ENCODE measurements around the gene RGS6. TPM values are rescaled to one million over a fixed set of nuclear protein-coding genes. Genes with fewer than 3 reads are reported as not detected.

The RGS6 gene
- total RNA-seq, 4 donors from 2014 or later = 0.54 to 9.1 (median 3.3) TPM

- no peak for TF ChIP-seq POLR2A (IDR thresholded peaks at IDR 0.05)
- no peak for TF ChIP-seq CTCF (IDR thresholded peaks at IDR 0.05)
- no peaks in the 10 kb centered on the region for H3K9me3 ChIP-seq
- no peaks in the 10 kb centered on the region for H3K4me1 ChIP-seq
- H3K4me3 ChIP-seq = no peak overlapping the region
- no peak for DNase-seq
- no peak overlapping the region for H3K27ac ChIP-seq
- H3K36me3 ChIP-seq = no peaks in the 10 kb centered on the region
- H3K27me3 ChIP-seq = no peaks in the 10 kb centered on the region
Measured at GRCh38 chr14:72254937-72255472, 322.8 kb downstream of the RGS6 start.

GRCh38 chr14:72256055-72256454 lies 323.8 kb downstream of the RGS6 start:
- no peaks in the 10 kb centered on the region for H3K27me3 ChIP-seq
- H3K4me1 ChIP-seq = no peaks in the 10 kb centered on the region
- no peak for DNase-seq
- H3K9me3 ChIP-seq = no peaks in the 10 kb centered on the region
- TF ChIP-seq CTCF (IDR thresholded peaks at IDR 0.05) (no peak), POLR2A (IDR thresholded peaks at IDR 0.05) (no peak)
- H3K4me3 ChIP-seq = no peak overlapping the region
- no peak overlapping the region for H3K27ac ChIP-seq
- H3K36me3 ChIP-seq = no peaks in the 10 kb centered on the region

- TF ChIP-seq CTCF (IDR thresholded peaks at IDR 0.05) (no peak), POLR2A (IDR thresholded peaks at IDR 0.05) (no peak)
- Histone ChIP-seq H3K36me3 (no peaks in the 10 kb centered on the region), H3K27ac (no peak overlapping the region), H3K27me3 (no peaks in the 10 kb centered on the region), H3K9me3 (no peaks in the 10 kb centered on the region), H3K4me1 (no peaks in the 10 kb centered on the region), H3K4me3 (no peak overlapping the region)
- no peak for DNase-seq
Measured at GRCh38 chr14:72261068-72261467, 328.8 kb downstream of the RGS6 start.

DNA sequence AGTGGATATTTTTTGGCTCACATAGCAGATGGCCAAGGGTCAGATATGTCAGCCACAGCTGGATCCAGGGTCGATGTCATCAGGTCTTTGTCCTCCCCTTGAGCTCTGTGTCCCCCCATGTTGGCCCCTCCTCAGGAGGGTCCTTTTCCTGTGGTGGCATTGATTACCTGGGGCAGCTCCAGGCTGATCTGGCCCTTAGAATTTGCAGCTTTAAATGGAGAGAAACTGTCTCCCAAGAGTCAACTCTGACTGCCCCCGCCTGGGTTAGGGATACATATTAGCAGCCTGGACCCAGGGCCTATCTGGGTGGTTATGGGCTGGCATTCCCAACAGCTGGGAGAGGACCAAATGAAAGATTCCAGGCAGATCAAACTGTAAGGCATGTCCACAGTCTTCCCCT lies 330.5 kb downstream of the RGS6 start:
- H3K36me3 ChIP-seq = no peaks in the 10 kb centered on the region
- H3K27ac ChIP-seq = no peak overlapping the region
- no peaks in the 10 kb centered on the region for H3K4me1 ChIP-seq
- no peak overlapping the region for H3K4me3 ChIP-seq
- no peak for TF ChIP-seq POLR2A (IDR thresholded peaks at IDR 0.05)
- TF ChIP-seq CTCF (IDR thresholded peaks at IDR 0.05) = no peak
- H3K9me3 ChIP-seq = no peaks in the 10 kb centered on the region
- no peaks in the 10 kb centered on the region for H3K27me3 ChIP-seq
- DNase-seq = no peak

DNA sequence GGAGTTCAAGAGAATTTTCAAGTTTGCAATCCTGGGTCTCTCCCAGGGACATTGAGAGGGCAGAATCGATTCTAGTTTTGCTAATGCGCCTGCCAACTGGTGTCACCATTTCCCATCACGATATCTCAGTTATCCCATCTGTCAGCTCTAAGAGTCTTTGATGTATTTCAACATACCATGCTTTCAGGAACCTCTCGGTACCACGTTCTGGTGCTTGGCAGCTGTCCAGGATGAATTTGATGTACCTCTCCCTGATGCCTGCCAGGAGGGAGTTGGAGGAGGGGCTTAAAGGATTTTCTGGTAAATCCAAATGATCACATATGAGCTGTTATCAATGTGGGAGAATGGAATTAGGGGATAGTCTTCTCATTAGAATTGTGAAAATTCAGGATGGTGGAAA lies 332.5 kb downstream of the RGS6 start:
- Histone ChIP-seq H3K27me3 (no peaks in the 10 kb centered on the region), H3K4me1 (no peaks in the 10 kb centered on the region), H3K27ac (no peak overlapping the region), H3K9me3 (no peaks in the 10 kb centered on the region), H3K36me3 (no peaks in the 10 kb centered on the region), H3K4me3 (no peak overlapping the region)
- DNase-seq = no peak
- TF ChIP-seq POLR2A (IDR thresholded peaks at IDR 0.05) (no peak), CTCF (IDR thresholded peaks at IDR 0.05) (no peak)

GRCh38 chr14:72270147-72270727 lies 338.0 kb downstream of the RGS6 start:
- no peak for TF ChIP-seq CTCF (IDR thresholded peaks at IDR 0.05)
- no peak for TF ChIP-seq POLR2A (IDR thresholded peaks at IDR 0.05)
- no peaks in the 10 kb centered on the region for H3K4me1 ChIP-seq
- no peak overlapping the region for H3K27ac ChIP-seq
- H3K27me3 ChIP-seq = no peaks in the 10 kb centered on the region
- H3K4me3 ChIP-seq = no peak overlapping the region
- DNase-seq = no peak
- no peaks in the 10 kb centered on the region for H3K9me3 ChIP-seq
- no peaks in the 10 kb centered on the region for H3K36me3 ChIP-seq
